ENCODE results near the gene IL18BP.
A peak's percentile ranks its signal among the peaks of the same experiment; 100 is the strongest.

The IL18BP gene

DNA sequence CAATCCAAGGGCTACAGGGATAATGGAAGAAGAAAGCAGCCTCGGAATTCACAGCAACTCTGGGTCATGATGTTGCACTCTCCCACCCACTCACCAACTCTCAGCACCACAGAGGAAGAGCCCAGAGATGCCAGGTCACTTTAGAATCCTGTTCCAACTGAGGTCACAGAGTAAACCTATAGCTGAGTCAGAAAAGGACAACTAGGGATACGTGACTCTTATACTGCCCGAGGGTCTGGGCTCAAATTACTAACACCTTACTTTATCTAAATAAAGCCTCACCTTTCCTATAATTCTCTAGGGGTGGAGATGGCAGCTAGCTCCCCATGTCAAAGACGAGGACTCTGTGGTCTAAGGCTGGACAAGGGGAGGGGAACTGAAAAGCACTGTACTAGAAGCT lies 24.6 kb downstream of the IL18BP start:
- no peak overlapping the region for H3K4me3 ChIP-seq (ENCODE audit: low read depth in 1 of 5, low read length in 5 of 5)
- H3K27me3 ChIP-seq (ENCODE audit: control insufficient read depth in 5 of 5, insufficient read depth in 4 of 5, low read length in 5 of 5) = no peaks in the 10 kb centered on the region
- H3K27ac ChIP-seq (ENCODE audit: low read depth, low read length) = no peak overlapping the region
- H3K4me1 ChIP-seq (ENCODE audit: control insufficient read depth in 5 of 5, insufficient read depth in 5 of 5, low read length in 5 of 5) = peaks cover 3 to 31% (median 27%) of the 10 kb centered on the region in 5 donors
- H3K9me3 ChIP-seq (ENCODE audit: control insufficient read depth in 5 of 5, low read length in 5 of 5) = no peaks in the 10 kb centered on the region
- no peak overlapping the region for H3K9ac ChIP-seq (ENCODE audit: low read length in 5 of 5)
- H3K36me3 ChIP-seq (ENCODE audit: control insufficient read depth in 5 of 5, insufficient read depth in 5 of 5, low read length in 5 of 5) = peaks cover 32 to 83% (median 76%) of the 10 kb centered on the region in 5 donors

DNA sequence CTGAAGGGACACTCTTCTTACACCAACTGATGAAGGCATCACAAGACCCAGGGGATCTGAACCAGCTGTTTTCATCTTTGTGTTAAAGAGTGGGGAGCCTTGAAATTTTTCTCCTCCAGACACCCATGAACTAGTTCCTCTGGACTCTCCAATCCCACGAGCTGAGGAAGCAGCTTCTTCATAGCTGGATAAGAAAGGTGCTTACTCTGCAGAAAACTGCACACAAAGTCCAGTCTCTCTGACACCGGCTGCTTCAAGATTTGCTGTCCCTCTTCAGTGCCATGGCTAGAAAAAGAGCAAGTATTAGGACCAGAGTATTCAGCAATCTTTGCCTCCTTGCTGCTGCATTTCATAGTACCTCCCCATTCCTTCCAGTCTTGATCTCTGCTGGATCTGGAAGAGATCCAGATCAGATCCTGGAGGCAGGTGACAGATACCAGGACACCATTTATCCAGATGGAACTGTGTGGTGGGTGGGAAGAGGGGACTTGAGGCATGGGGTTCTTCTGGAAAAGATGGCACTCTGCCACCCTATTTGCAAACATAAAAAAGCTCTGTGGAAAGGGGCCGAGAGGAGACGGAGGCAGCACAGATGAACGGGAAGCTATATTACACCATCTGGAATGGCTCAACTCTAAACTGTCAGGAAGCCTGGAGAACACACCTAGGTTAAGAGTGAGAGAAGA lies 25.5 kb downstream of the IL18BP start:
- Histone ChIP-seq H3K27me3 (ENCODE audit: control insufficient read depth in 5 of 5, insufficient read depth in 4 of 5, low read length in 5 of 5) (no peaks in the 10 kb centered on the region), H3K4me3 (ENCODE audit: low read depth in 1 of 5, low read length in 5 of 5) (no peak overlapping the region), H3K27ac (ENCODE audit: low read depth, low read length) (no peak overlapping the region), H3K36me3 (ENCODE audit: control insufficient read depth in 5 of 5, insufficient read depth in 5 of 5, low read length in 5 of 5) (peaks cover 36 to 83% (median 76%) of the 10 kb centered on the region in 5 donors), H3K9me3 (ENCODE audit: control insufficient read depth in 5 of 5, low read length in 5 of 5) (no peaks in the 10 kb centered on the region), H3K4me1 (ENCODE audit: control insufficient read depth in 5 of 5, insufficient read depth in 5 of 5, low read length in 5 of 5) (peaks cover 3 to 34% (median 27%) of the 10 kb centered on the region in 5 donors), H3K9ac (ENCODE audit: low read length in 5 of 5) (no peak overlapping the region)

DNA sequence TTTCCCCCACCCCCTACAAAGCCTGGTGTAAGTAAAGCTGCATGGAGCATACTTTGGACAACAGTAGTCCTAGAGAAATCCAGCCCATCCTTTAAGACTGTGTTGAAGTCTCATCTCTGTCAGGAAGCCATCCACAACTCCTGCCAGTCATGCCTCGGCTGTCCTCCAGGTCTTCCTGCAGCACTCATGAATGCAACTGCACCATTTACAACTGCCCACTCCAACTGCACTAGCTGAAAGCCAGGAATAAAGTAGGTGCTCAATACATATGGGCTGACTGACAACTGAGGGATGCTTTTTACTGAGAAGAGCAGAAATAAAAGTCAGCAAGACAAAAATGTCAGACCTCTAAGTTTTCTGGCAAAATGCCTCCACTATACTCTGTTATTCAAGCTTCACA lies 27.4 kb downstream of the IL18BP start:
- no peak overlapping the region for H3K4me3 ChIP-seq (ENCODE audit: low read depth in 1 of 5, low read length in 5 of 5)
- peak overlapping the region; percentile 64 for H3K27ac ChIP-seq (ENCODE audit: low read depth, low read length)
- H3K9ac ChIP-seq (ENCODE audit: low read length in 5 of 5) = peak overlapping the region in 1 of 5 donors; percentile 39
- peaks cover 32 to 72% (median 66%) of the 10 kb centered on the region in 5 donors for H3K36me3 ChIP-seq (ENCODE audit: control insufficient read depth in 5 of 5, insufficient read depth in 5 of 5, low read length in 5 of 5)
- H3K4me1 ChIP-seq (ENCODE audit: control insufficient read depth in 5 of 5, insufficient read depth in 5 of 5, low read length in 5 of 5) = peaks cover 6 to 40% (median 35%) of the 10 kb centered on the region in 5 donors
- no peaks in the 10 kb centered on the region for H3K27me3 ChIP-seq (ENCODE audit: control insufficient read depth in 5 of 5, insufficient read depth in 4 of 5, low read length in 5 of 5)
- no peaks in the 10 kb centered on the region for H3K9me3 ChIP-seq (ENCODE audit: control insufficient read depth in 5 of 5, low read length in 5 of 5)

DNA sequence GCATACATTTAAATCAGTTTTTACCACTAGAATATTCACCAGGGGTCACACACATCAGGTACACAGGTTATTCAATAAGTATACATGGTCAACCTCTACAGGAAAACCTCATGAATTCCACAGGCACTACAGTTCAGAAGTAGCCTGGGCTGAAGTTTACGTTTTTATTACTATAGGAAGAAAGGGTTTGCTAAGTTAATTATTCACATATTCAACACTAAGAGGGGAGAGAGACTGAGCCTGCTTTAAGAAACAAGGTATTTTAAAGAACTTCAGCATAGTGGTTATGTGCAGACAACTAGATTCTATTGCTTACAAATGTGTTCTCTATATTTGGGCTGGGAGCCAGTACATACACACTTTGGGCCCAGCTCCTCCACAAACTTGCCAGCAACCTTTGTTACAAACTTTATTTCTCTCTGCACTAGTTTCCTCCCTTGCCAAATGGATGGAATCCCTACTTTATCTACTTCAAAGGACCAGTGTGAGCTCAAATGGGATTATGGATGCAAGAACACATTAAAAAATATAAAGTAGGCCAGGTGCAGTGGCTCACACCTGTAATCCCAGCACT lies 31.9 kb downstream of the IL18BP start:
- no peaks in the 10 kb centered on the region for H3K9me3 ChIP-seq (ENCODE audit: control insufficient read depth in 5 of 5, low read length in 5 of 5)
- peaks cover 24 to 63% (median 55%) of the 10 kb centered on the region in 5 donors for H3K36me3 ChIP-seq (ENCODE audit: control insufficient read depth in 5 of 5, insufficient read depth in 5 of 5, low read length in 5 of 5)
- no peaks in the 10 kb centered on the region for H3K27me3 ChIP-seq (ENCODE audit: control insufficient read depth in 5 of 5, insufficient read depth in 4 of 5, low read length in 5 of 5)
- peaks cover 3 to 48% (median 33%) of the 10 kb centered on the region in 5 donors for H3K4me1 ChIP-seq (ENCODE audit: control insufficient read depth in 5 of 5, insufficient read depth in 5 of 5, low read length in 5 of 5)
- H3K27ac ChIP-seq (ENCODE audit: low read depth, low read length) = no peak overlapping the region
- H3K9ac ChIP-seq (ENCODE audit: low read length in 5 of 5) = peak overlapping the region in 3 of 5 donors; percentile 3 to 57 (median 21)
- H3K4me3 ChIP-seq (ENCODE audit: low read depth in 1 of 5, low read length in 5 of 5) = no peak overlapping the region

DNA sequence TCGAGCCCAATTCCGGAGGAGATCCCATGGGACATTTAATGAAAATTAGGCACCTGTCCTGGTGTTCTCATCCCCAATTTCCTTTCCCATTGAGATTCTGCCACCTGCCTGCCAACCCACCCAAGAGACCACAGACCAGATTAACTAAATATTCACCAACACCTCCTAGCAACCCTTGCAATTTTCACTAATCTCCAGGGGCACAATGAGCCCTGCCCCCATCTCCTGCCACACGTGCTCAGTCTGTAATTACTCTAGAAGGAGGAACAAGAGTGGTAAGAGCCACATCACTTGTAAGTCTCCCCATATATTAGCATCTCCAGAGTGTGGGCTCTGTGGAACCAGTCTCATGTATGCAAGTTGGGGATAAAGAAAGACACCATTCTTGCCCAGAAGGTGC lies 38.0 kb downstream of the IL18BP start:
- Histone ChIP-seq H3K9ac (ENCODE audit: low read length in 5 of 5) (peak overlapping the region in 2 of 5 donors; percentile 38 to 53), H3K27ac (ENCODE audit: low read depth, low read length) (peak overlapping the region; percentile 37)

DNA sequence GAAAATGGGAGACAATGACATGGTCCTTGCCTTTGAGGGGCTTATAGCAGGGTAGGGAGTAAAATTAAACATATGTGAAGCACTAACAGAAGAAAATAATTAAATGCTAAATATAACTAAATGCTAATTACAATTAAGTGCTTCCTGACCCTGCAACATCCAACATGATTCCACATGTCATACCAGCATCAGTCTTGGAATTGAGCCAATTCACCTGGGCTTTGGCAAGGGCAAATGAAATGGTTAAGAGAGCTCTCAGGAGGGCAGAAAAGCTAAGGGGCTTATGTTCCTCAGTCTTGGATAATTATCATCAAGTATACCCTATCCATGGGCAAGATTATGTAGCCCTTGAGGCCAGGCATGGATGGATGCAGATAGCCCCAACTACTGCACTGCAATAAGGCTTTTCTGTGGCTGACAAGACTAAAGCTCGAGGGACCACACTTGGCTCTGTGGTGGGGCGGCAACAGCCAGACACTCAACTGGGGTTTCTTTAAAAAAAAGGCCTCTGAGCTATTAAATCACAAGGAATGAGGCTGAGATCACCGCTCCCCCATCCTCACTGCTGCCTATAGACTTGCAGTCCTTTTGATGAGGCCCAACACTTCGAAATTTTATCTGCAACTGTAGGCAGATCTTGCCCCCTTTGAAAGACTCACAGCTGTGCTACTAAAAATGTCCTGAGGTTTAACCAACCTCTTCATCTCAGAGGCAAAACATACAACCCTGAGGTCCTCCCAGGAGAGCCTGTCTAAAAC lies 39.0 kb downstream of the IL18BP start:
- Histone ChIP-seq H3K36me3 (ENCODE audit: control insufficient read depth in 5 of 5, insufficient read depth in 5 of 5, low read length in 5 of 5) (peaks cover 2 to 27% (median 23%) of the 10 kb centered on the region in 5 donors), H3K27ac (ENCODE audit: low read depth, low read length) (peak overlapping the region; percentile 99), H3K9ac (ENCODE audit: low read length in 5 of 5) (peak overlapping the region; percentile 64 to 91 (median 82)), H3K4me3 (ENCODE audit: low read depth in 1 of 5, low read length in 5 of 5) (peak overlapping the region in 4 of 5 donors; percentile 82 to 92 (median 88)), H3K4me1 (ENCODE audit: control insufficient read depth in 5 of 5, insufficient read depth in 5 of 5, low read length in 5 of 5) (peaks cover 24 to 71% (median 66%) of the 10 kb centered on the region in 5 donors), H3K27me3 (ENCODE audit: control insufficient read depth in 5 of 5, insufficient read depth in 4 of 5, low read length in 5 of 5) (no peaks in the 10 kb centered on the region), H3K9me3 (ENCODE audit: control insufficient read depth in 5 of 5, low read length in 5 of 5) (no peaks in the 10 kb centered on the region)

More for the DNA sequence above, 38.0 kb downstream of the IL18BP start:
- Histone ChIP-seq H3K9me3 (ENCODE audit: control insufficient read depth in 5 of 5, low read length in 5 of 5) (no peaks in the 10 kb centered on the region), H3K4me3 (ENCODE audit: low read depth in 1 of 5, low read length in 5 of 5) (no peak overlapping the region), H3K27me3 (ENCODE audit: control insufficient read depth in 5 of 5, insufficient read depth in 4 of 5, low read length in 5 of 5) (no peaks in the 10 kb centered on the region), H3K4me1 (ENCODE audit: control insufficient read depth in 5 of 5, insufficient read depth in 5 of 5, low read length in 5 of 5) (peaks cover 22 to 66% (median 64%) of the 10 kb centered on the region in 5 donors), H3K36me3 (ENCODE audit: control insufficient read depth in 5 of 5, insufficient read depth in 5 of 5, low read length in 5 of 5) (peaks cover 5 to 29% (median 23%) of the 10 kb centered on the region in 5 donors)

DNA sequence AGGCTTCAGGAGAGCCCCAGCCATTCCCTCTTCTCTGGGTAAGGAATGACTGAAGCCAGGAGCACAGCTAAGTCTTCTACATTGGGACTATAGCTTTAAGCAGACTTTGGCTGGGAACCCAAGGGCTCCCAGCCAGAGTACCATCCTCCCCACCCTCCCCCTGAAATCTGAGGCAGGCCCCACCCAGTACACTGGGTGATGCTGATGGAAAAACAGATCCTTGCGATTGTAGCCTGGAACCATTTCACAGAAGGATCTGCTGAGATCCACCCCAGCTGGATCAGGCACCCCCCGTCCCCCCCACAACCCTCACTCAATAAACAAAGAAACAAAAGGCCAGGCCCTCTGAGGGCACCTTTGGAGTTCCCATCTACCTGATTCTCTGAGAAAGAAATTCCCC lies 39.8 kb downstream of the IL18BP start:
- Histone ChIP-seq H3K9ac (ENCODE audit: low read length in 5 of 5) (peak overlapping the region; percentile 64 to 91 (median 82)), H3K27ac (ENCODE audit: low read depth, low read length) (peak overlapping the region; percentile 99), H3K36me3 (ENCODE audit: control insufficient read depth in 5 of 5, insufficient read depth in 5 of 5, low read length in 5 of 5) (peaks cover 2 to 22% (median 17%) of the 10 kb centered on the region in 5 donors), H3K4me1 (ENCODE audit: control insufficient read depth in 5 of 5, insufficient read depth in 5 of 5, low read length in 5 of 5) (peaks cover 24 to 71% (median 64%) of the 10 kb centered on the region in 5 donors), H3K9me3 (ENCODE audit: control insufficient read depth in 5 of 5, low read length in 5 of 5) (no peaks in the 10 kb centered on the region), H3K4me3 (ENCODE audit: low read depth in 1 of 5, low read length in 5 of 5) (peak overlapping the region; percentile 74 to 92 (median 87)), H3K27me3 (ENCODE audit: control insufficient read depth in 5 of 5, insufficient read depth in 4 of 5, low read length in 5 of 5) (no peaks in the 10 kb centered on the region)

DNA sequence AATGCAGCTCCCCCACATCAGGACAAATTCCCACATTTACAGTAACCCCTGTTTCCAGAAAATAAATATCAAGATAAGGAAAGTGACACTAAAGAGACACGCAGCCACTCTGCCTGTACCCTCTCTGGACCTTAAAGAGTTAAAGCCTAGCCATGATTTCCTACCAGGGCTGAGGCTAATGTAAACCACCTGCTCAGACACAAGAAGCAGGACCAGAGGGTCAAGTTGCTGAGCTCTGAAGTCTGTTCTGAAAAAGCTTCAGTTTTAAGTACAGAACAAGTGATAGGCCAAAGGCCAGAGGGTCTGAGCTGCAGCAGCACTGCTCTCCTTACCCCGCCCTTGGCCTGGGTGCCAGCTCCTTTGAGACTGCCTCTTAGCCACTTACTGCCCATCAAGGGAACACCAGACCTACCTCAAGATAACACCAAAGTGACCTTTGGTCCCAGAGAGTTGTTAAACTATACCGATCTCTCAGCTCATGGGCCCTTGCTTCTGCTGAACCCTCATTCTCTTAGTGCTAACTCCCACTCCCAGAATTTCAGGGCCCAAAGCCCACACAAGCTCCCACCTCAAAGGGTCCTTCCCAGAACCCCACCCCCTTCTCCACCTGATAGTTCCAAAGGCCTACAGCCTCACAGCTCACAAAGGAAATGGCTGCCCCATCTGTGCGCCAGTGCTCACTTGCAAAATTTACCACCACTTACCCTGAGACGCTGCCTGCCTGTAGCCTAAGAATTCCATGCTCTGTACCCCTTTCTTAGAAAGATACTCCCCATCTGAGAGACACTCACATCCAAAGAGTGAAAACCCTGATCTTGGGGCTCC lies 40.5 kb downstream of the IL18BP start:
- Histone ChIP-seq H3K36me3 (ENCODE audit: control insufficient read depth in 5 of 5, insufficient read depth in 5 of 5, low read length in 5 of 5) (peaks cover 0 to 15% (median 11%) of the 10 kb centered on the region in 5 donors), H3K4me3 (ENCODE audit: low read depth in 1 of 5, low read length in 5 of 5) (peak overlapping the region; percentile 74 to 92 (median 87)), H3K27ac (ENCODE audit: low read depth, low read length) (peak overlapping the region; percentile 99), H3K9me3 (ENCODE audit: control insufficient read depth in 5 of 5, low read length in 5 of 5) (no peaks in the 10 kb centered on the region), H3K4me1 (ENCODE audit: control insufficient read depth in 5 of 5, insufficient read depth in 5 of 5, low read length in 5 of 5) (peaks cover 24 to 76% (median 66%) of the 10 kb centered on the region in 5 donors), H3K9ac (ENCODE audit: low read length in 5 of 5) (peak overlapping the region; percentile 82 to 91 (median 85)), H3K27me3 (ENCODE audit: control insufficient read depth in 5 of 5, insufficient read depth in 4 of 5, low read length in 5 of 5) (no peaks in the 10 kb centered on the region)

DNA sequence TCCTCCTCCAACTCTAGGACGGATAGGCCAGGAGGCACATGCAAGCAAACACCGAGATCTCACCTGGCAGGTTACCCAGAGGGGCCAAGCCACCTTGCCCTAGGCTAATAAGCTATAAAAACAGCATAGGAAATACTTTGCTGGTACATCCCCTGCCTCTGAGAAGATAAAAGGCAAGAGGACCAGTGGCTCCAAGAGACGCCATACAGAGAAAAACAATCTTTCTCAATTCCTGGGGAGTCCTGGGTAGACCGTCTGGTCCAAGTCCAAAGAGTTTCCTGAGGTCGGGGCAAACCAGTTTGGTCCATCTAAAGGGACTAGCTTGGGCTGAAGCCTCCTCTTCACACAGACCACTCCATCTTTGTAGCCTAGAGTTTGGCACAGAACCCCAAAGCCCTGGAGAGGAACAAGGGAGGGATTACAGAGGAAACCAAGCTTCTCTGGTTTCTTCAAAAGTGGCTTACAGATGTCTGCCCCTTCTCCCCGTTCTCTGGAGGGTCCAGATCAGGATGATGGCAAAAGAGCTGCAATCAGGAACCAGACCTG lies 41.2 kb downstream of the IL18BP start:
- Histone ChIP-seq H3K27me3 (ENCODE audit: control insufficient read depth in 5 of 5, insufficient read depth in 4 of 5, low read length in 5 of 5) (no peaks in the 10 kb centered on the region), H3K4me3 (ENCODE audit: low read depth in 1 of 5, low read length in 5 of 5) (peak overlapping the region; percentile 74 to 92 (median 87)), H3K4me1 (ENCODE audit: control insufficient read depth in 5 of 5, insufficient read depth in 5 of 5, low read length in 5 of 5) (peaks cover 24 to 82% (median 67%) of the 10 kb centered on the region in 5 donors), H3K27ac (ENCODE audit: low read depth, low read length) (peak overlapping the region; percentile 99), H3K9me3 (ENCODE audit: control insufficient read depth in 5 of 5, low read length in 5 of 5) (no peaks in the 10 kb centered on the region), H3K9ac (ENCODE audit: low read length in 5 of 5) (peak overlapping the region; percentile 82 to 91 (median 85)), H3K36me3 (ENCODE audit: control insufficient read depth in 5 of 5, insufficient read depth in 5 of 5, low read length in 5 of 5) (peaks cover 0 to 8% (median 6%) of the 10 kb centered on the region in 5 donors)
